HepG2 (cell line): ENCODE measurements around the gene VDAC2. TPM values are rescaled to one million over a fixed set of nuclear protein-coding genes. Genes with fewer than 3 reads are reported as not detected.

Experiments used
- CERS6 ChIP-seq: sonication (generic); formaldehyde crosslinking; IDR thresholded peaks from 2 replicates; pipeline ENCODE4 v1.5.0; 2020; ENCODE audit warnings: missing genetic modification reagents
- FOXC1 ChIP-seq: sonication (generic); formaldehyde crosslinking; IDR thresholded peaks from 2 replicates; pipeline ENCODE4 v1.8.0; 2022; ENCODE audit warnings: mild to moderate bottlenecking, missing genetic modification reagents, borderline replicate concordance
- GABPA ChIP-seq, 2 experiments: IDR thresholded peaks; 2 replicates each; pipeline ENCODE4 v1.6.1; 2011 to 2016; ENCODE audit warnings: low read depth in 2 of 2, low read length in 1 of 2, missing biosample characterization in 1 of 2, missing genetic modification characterization in 1 of 2
- HMGXB3 ChIP-seq: sonication (generic); formaldehyde crosslinking; IDR thresholded peaks from 2 replicates; pipeline ENCODE4 v1.4.0; 2020; ENCODE audit warnings: missing genetic modification reagents, borderline replicate concordance
- HNRNPK ChIP-seq: fragments of 200-400 bp; formaldehyde crosslinking; IDR thresholded peaks from 2 replicates; pipeline ENCODE4 v1.6.1; 2018; ENCODE audit warnings: low read length, low read depth, moderate library complexity, mild to moderate bottlenecking; ENCODE audit not compliant: poor library complexity, severe bottlenecking
- JDP2 ChIP-seq: sonication (generic); formaldehyde crosslinking; IDR thresholded peaks from 2 replicates; pipeline ENCODE4 v1.8.1; 2022; ENCODE audit warnings: missing genetic modification reagents, borderline replicate concordance
- KDM5A ChIP-seq: fragments of 200-600 bp; sonication (generic); IDR thresholded peaks from 2 replicates; pipeline ENCODE4 v1.7.0; 2018; ENCODE audit warnings: antibody characterized with exemption, mild to moderate bottlenecking, low read length, borderline replicate concordance
- RARA ChIP-seq: IDR thresholded peaks from 2 replicates; pipeline ENCODE4 v1.6.1; 2016; ENCODE audit warnings: missing genetic modification reagents, missing compliant biosample characterization
- SNAPC4 ChIP-seq: sonication (generic); formaldehyde crosslinking; IDR thresholded peaks from 2 replicates; pipeline ENCODE4 v1.4.0; 2020; ENCODE audit warnings: mild to moderate bottlenecking, missing genetic modification reagents
- TFAP4 ChIP-seq: sonication (generic); IDR thresholded peaks from 2 replicates; pipeline ENCODE4 v1.6.1; 2016; ENCODE audit warnings: low read depth, borderline replicate concordance
- ZBTB20 ChIP-seq: sonication (generic); formaldehyde crosslinking; IDR thresholded peaks from 2 replicates; pipeline ENCODE4 v1.8.1; 2023; ENCODE audit warnings: missing genetic modification reagents, low read depth, mild to moderate bottlenecking, borderline replicate concordance
- ZBTB38 ChIP-seq: sonication (generic); formaldehyde crosslinking; IDR thresholded peaks from 2 replicates; pipeline ENCODE4 v1.5.1; 2020; ENCODE audit warnings: mild to moderate bottlenecking, missing genetic modification reagents
- ZNF207 ChIP-seq: fragments of 450-650 bp; IDR thresholded peaks from 2 replicates; pipeline ENCODE4 v1.6.1; 2016; ENCODE audit warnings: antibody characterized with exemption, borderline replicate concordance
- ZNF7 ChIP-seq: IDR thresholded peaks from 2 replicates; pipeline ENCODE4 v1.6.1; 2016; ENCODE audit warnings: missing biosample characterization, missing genetic modification reagents
- ZNF704 ChIP-seq: sonication (generic); formaldehyde crosslinking; IDR thresholded peaks from 2 replicates; pipeline ENCODE4 v1.8.1; 2023; ENCODE audit warnings: mild to moderate bottlenecking, inconsistent platforms, moderate library complexity, missing genetic modification reagents, borderline replicate concordance
- polyA plus RNA-seq, 8 experiments: library from polyadenylated mRNA; depleted of rRNA in 3 of 8; stranded (reverse) in 7 of 8; unstranded in 1 of 8; fragments of >200 nt; fragmentation: Illumina TruSeq in 4 of 8; extraction: Trizol in 4 of 8; gene quantifications; 2 replicates each; pipeline versions ENCODE4 v1.2.1 to v1.2.3, GENCODE V29; 2011 to 2016; ENCODE audit warnings: low read depth in 4 of 8, missing spikeins in 1 of 8, mixed read lengths in 1 of 8; ENCODE audit not compliant: insufficient read depth in 1 of 8
- total RNA-seq, 5 experiments: library from RNA; depleted of rRNA; stranded (reverse); fragments of >200 nt; fragmentation: Illumina TruSeq; extraction: Trizol; gene quantifications; 2 replicates each; pipeline ENCODE4 v1.2.3, GENCODE V29; 2016; ENCODE audit warnings: low read depth in 1 of 5

VDAC2 gene
- total and polyA plus RNA-seq, 2 of the 13 experiments (the other 11 are each of a cell fraction or from before 2014, with no cell fraction given), result 67.9 to 222 TPM

GRCh38 chr10:75210282-75211006 is at the start of gene VDAC2 (continued):
- peak; percentile 17; the same call in 1 of the 2 replicates for TF ChIP-seq HMGXB3
- no peak for TF ChIP-seq ZNF7 (CRISPR knock-in tag)
- peak; percentile 14; the same call in 1 of the 2 replicates for TF ChIP-seq TFAP4
- no peak for TF ChIP-seq ZNF207
- TF ChIP-seq CERS6 (CRISPR knock-in tag), result no peak
- no peak for TF ChIP-seq SNAPC4 (CRISPR knock-in tag)
- TF ChIP-seq JDP2 (CRISPR knock-in tag), result no peak
- peak; percentile 92; the same call in 1 of the 2 replicates for TF ChIP-seq KDM5A
- no peak for TF ChIP-seq RARA (CRISPR knock-in tag)
- no peak for TF ChIP-seq GABPA (IDR thresholded peaks at IDR 0.05; ENCODE audit: low read depth, low read length)
- TF ChIP-seq GABPA (CRISPR knock-in tag; IDR thresholded peaks at IDR 0.05; ENCODE audit: low read depth), result no peak
- TF ChIP-seq FOXC1 (CRISPR knock-in tag), result 0 out of 2 replicates have a peak, but pooled peaks have one; percentile 16
- TF ChIP-seq ZBTB38 (CRISPR knock-in tag), result peak; percentile 44
- peak; percentile 31; the same call in 1 of the 2 replicates for TF ChIP-seq ZBTB20 (CRISPR knock-in tag)
- TF ChIP-seq ZNF704 (CRISPR knock-in tag), result peak; percentile 80; the same call in 1 of the 2 replicates
- peak; percentile 75 for TF ChIP-seq HNRNPK
